Ramos (cell line): ENCODE data around the gene PPP3R1.

Experiments
- in situ Hi-C: fragments of 300-500 bp; cut with MboI; formaldehyde crosslinking; loops from one replicate; pipeline ENCODE4 v1.14.3; 2022; ENCODE audit warnings: low sequenced_read_pairs; ENCODE audit not compliant: unreplicated experiment

The PPP3R1 gene

DNA sequence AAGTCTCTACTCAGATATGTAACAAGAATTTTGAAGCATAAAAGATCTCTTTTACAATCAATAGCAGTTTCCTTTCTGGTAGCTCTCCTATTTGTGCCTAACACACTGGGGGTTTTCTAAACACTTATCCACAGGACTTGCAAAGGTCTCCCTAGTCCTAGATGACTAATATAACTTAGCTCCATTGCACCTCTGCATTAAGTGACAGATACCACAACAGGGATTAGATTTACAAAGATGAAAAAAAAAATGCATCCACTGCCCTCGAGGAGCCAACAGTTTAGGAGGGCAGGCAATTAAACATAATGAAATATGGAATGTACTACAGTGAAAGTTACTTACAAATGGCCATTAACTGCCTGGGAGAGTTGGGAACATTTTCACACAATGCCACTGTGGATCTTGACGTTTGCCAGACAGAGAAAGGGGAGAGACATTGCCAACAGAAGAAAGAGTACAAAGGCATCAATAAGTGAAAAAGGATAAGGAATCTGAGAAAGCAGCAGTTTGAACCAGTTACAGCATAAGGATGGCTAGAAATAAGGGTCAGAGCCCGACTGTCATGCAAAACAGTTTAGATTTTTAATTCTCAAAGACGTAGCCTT, 14.3 kb downstream of the PPP3R1 start:
- in situ Hi-C loops = no loop called here

GRCh38 chr2:68237404-68237803, 14.9 kb downstream of the PPP3R1 start:
- in situ Hi-C loops = no loop called here

DNA sequence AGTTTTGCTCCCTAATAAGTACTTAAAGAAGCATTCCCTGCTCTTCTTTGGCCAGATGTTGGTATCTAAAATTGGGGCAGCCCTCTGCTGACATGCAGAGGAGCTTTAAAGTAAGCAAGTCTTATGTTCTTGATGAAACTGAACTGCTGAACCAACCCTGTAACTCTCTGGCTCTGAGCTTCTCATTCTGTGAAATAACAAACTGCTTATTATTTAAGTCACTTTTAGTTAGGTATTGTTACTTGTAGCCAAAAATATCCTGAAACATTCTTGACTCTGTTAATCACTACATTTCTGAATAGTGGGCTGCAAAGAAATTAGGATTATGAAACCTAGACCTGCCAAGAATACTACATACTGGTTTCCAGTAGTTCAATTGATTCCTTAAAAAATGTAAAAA, 15.5 kb downstream of the PPP3R1 start:
- in situ Hi-C loops = no loop called here

GRCh38 chr2:68236103-68236734, 16.1 kb downstream of the PPP3R1 start:
- in situ Hi-C loops = no loop called here

- in situ Hi-C loops = no loop called here
These were observed 17.2 kb downstream of the PPP3R1 start for GRCh38 chr2:68235090-68235489.

DNA sequence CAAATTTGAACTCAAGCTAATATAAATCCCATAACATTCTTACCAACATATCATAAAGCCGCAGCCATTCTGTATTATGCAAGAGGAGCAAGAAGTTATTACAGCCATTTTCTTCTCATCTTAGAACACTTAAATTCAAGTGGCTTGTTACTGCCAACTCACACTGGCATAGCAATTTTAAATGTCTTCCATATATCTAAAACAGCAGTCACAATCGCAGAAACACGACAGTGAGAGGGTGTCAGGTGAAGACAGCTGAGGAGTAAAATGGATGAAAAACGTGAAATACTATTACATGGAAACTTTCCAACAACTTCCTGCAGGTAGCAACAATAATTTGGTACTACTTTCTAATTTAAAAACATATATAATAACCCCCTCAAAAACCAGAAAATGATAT, 17.9 kb downstream of the PPP3R1 start:
- in situ Hi-C loops = no loop called here

DNA sequence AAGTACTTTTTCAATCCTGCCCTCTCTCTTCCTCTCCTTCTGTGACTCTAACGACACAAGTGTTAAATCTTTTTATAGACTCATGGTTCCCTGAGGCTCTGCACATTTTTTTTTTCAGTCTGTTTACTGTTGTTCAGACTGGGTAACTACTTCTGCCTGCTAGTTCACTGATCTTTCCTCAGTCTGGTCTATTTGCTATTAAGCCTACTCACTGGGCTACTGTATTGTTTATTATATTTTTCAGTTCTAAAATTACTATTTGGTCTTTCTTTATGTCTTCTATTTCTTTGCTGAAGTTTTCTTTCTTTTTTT, 21.3 kb downstream of the PPP3R1 start:
- in situ Hi-C loops = no loop called here

DNA sequence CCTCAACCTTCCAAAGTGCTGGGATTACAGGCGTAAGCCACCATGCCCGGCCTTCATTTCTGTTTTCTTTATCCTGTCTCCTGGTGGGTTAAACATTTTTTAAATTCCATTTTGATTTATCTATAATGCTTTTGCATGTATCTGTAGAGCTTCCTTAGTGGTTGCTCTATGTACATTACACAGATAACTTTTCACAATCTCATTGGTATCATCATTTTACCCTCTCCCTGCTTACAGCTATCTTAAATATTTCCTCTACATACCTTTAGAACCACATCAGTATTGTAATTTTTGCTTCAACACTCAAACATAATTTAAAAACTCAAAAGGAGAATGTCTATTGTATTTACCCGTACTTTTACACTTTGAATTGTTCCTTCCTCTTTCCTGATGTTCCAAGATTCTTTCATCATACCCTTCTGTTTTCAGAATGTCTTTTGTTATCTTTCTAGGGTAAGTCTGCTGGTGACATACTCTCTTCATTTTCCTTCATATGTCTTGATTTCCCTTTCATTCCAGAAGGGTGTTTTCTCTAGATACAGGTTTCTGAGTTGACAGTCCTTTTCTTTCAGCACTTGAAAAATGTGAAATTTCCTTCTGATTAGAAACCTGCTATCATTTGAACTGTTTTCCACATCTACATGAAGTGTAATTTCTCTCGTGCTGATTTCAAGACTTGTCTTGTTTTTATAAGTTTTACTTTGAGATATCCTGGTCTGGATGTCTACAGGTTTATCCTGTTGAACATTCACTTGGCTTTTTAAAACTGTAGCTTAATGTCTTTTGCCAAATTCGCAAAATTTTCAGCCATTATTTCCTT, 21.9 kb downstream of the PPP3R1 start:
- in situ Hi-C loops = no loop called here

- in situ Hi-C loops = no loop called here
These were observed 25.5 kb downstream of the PPP3R1 start for GRCh38 chr2:68226794-68227193.

DNA sequence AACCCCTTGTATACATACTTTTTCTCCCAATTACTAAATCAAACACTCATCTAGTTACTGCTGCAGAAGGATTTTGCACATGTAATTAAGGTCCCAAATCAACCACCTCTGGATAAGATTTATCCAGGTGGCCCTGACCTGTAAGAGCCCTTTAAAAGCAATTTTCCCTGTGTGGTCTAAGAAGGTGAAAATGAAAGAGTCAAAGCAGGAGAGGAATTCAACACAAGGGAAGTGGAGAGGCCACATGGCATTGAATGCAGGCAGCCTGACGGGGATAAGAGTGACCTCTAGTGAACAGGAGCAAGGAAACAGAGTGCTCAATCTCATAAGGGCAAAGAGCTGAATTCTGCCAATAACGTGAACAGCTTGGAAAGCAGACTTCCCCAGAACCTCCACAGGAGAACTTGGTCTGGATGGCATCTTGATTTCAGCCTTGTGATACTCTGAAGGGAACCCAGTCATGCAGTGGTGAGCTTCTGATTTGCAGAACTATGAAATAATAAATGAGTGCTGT, 27.2 kb downstream of the PPP3R1 start:
- in situ Hi-C loops = no loop called here

DNA sequence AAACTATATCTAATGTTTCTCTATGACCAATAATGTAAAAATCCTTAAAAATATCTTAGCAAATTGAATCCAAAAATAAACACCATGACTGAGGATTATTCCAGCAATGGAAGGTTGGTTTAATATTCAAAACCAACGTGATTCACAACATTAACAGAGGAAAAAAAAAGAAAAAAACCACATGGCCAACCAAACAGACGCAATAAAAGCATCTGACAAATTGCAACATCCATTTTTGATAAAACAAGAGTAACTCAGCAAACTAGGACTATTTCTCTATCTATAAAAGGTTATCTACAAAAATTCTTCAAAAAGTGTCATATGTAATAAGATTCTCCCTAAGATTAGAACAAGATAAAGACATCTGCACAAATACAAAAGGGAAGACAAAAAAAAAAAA, 28.9 kb downstream of the PPP3R1 start:
- in situ Hi-C loops = no loop called here

GRCh38 chr2:68222287-68222686, 30.0 kb downstream of the PPP3R1 start:
- in situ Hi-C loops = no loop called here

GRCh38 chr2:68218343-68218901, 33.9 kb downstream of the PPP3R1 start:
- in situ Hi-C loops = no loop called here

- in situ Hi-C loops = no loop called here
These were observed 34.6 kb downstream of the PPP3R1 start for GRCh38 chr2:68217729-68218128.

DNA sequence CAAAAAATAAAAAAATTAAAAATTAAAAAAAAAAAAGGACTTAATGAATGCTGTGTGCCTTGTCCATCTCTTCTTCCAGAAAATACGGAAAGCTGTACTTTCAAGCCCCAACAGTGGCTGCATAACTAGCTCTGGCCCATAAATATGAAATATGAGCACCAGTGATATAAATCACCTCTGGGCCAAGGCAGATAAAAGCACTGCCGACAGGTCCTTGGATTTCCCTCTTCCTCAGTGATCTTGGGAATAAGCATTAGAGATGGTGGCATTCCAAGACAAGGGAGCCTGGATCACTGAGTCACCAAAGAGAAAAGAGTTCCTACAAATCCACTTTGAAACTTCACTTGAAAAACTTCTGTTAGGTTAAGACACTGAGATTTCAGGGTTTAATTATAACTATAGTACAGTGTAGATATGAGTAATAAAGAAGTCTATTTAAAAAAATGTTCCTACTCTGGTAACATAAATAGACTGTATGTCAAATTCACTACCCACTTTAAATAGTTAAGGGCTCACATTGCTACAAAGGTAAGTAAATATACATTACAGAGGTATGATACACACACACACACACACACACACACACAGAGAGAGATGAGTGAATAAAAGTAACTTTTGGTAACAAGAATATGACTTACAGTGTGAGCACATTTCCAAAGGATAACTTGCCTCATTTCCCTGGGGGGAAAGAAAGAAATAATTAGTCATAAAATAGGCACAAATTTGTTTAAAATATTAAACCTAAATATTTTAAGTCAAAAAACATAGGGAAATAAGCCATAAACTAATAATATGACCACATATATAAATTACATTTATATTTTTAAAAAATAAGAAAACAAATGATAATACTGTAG, 35.6 kb downstream of the PPP3R1 start:
- in situ Hi-C loops = no loop called here

GRCh38 chr2:68214381-68214780, 38.0 kb downstream of the PPP3R1 start:
- in situ Hi-C loops = no loop called here

DNA sequence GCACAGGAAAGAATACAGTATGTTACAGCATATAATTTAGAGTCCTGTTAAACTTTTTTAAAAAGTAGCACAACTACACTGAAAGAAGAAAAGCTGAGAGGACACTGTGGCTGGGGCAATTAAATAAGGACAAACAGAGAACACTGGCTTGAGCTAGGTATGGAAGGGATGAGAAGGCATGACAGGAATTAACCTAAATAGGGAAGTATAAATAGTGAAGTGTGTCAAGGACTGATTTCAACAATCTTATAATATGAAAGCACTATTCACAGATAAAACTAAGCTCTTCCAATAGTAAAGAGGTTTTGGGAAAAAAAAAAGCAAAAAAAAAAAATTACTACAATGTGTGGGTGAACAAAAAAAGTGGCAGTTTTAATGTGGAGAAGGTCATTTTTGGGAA, 45.5 kb downstream of the PPP3R1 start:
- in situ Hi-C loops = no loop called here

- in situ Hi-C loops = no loop called here
These were observed 48.7 kb downstream of the PPP3R1 start for GRCh38 chr2:68203587-68203986.

- in situ Hi-C loops = no loop called here
These were observed 52.1 kb downstream of the PPP3R1 start for GRCh38 chr2:68200157-68200787.
